IPS-18a (cell line): Measurements from ENCODE around the gene HCRTR2.
"Not testable (repeated sequence)": the region's sequence is repeated elsewhere in the genome, so short reads cannot be mapped to it uniquely, and the experiment has no call there.

ENCODE experiments used
- H3K27ac ChIP-seq: one replicate; pipeline ENCODE4 v1.5.1; 2013; ENCODE audit warnings: low read length
- H3K27me3 ChIP-seq: one replicate; pipeline ENCODE4 v1.6.1; 2013; ENCODE audit warnings: mild to moderate bottlenecking, low read length; ENCODE audit not compliant: control insufficient read depth, insufficient read depth
- H3K36me3 ChIP-seq: one replicate; pipeline ENCODE4 v1.6.1; 2013; ENCODE audit warnings: low read depth, low read length; ENCODE audit not compliant: control insufficient read depth
- H3K4me1 ChIP-seq: one replicate; pipeline ENCODE4 v1.6.1; 2013; ENCODE audit warnings: low read depth, low read length; ENCODE audit not compliant: control insufficient read depth
- H3K4me3 ChIP-seq: one replicate; pipeline ENCODE4 v1.5.1; 2013; ENCODE audit warnings: low read length
- H3K9ac ChIP-seq: one replicate; pipeline ENCODE4 v1.6.1; 2013; ENCODE audit warnings: mild to moderate bottlenecking, low read length, moderate library complexity
- H3K9me3 ChIP-seq: one replicate; pipeline ENCODE4 v1.6.1; 2013; ENCODE audit warnings: low read depth, low read length; ENCODE audit not compliant: control insufficient read depth

The HCRTR2 gene

GRCh38 chr6:55174211-55175026, at the start of gene HCRTR2:
TSS of gene HCRTR2 (plus strand) at chr6:55174515. CDS start at chr6:55174588, 73 bp downstream.
- Histone ChIP-seq H3K27me3 (peaks cover 32% of the 10 kb centered on the region), H3K4me1 (peaks cover 11% of the 10 kb centered on the region), H3K9me3 (no peaks in the 10 kb centered on the region), H3K27ac (no peak within 1 kb of the TSS), H3K36me3 (no peaks in the 10 kb centered on the region), H3K9ac (no peak within 1 kb of the TSS), H3K4me3 (peak within 1 kb of the TSS; percentile 73)

GRCh38 chr6:55130806-55131324, 43.5 kb upstream of the HCRTR2 start:
- H3K4me3 ChIP-seq = no peak overlapping the region
- H3K9ac ChIP-seq = no peak overlapping the region
- no peaks in the 10 kb centered on the region for H3K36me3 ChIP-seq
- no peaks in the 10 kb centered on the region for H3K9me3 ChIP-seq
- no peak overlapping the region for H3K27ac ChIP-seq
- H3K27me3 ChIP-seq = no peaks in the 10 kb centered on the region
- H3K4me1 ChIP-seq = no peaks in the 10 kb centered on the region

DNA sequence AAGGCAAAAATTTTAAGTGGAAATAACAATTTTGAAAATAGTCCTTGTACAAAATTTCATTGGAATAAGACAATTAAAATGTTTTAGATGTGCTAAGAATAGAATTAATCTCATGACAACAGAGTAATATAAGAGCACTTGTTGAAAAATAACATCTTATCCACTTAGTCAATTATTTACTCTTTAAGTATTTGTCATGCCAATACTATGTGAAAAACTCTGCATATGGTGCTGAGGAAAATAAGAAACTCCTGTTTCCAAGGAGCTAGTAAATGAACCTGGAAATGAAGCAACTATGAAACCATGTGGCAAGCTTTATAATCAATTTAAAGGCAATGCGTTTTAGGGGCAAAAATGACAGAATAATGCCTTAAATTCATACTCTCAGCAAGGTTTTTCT, 42.7 kb upstream of the HCRTR2 start:
- Histone ChIP-seq H3K36me3 (no peaks in the 10 kb centered on the region), H3K9ac (no peak overlapping the region), H3K4me3 (no peak overlapping the region), H3K27ac (no peak overlapping the region), H3K9me3 (no peaks in the 10 kb centered on the region), H3K27me3 (no peaks in the 10 kb centered on the region), H3K4me1 (no peaks in the 10 kb centered on the region)

DNA sequence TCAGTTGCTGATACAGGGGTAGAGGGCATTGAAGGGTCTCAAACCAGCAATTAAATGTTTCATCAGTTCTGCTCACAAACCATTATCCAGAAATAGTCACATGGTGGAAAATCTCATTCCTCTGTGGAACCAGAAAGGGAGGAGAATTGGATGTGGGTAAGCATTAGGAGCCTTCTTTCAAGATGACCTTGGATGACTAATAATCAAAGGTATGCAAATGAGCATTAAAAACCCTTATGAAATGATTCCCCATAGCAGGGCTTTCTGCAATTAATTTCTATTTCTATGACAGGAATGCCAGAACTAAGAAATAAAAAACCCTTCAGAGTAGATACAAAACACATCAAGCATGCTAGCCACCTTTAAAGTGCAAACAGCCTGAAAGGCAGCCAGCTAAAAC, 37.4 kb upstream of the HCRTR2 start:
- no peaks in the 10 kb centered on the region for H3K27me3 ChIP-seq
- no peak overlapping the region for H3K4me3 ChIP-seq
- no peaks in the 10 kb centered on the region for H3K9me3 ChIP-seq
- H3K4me1 ChIP-seq = peaks cover 3% of the 10 kb centered on the region
- H3K36me3 ChIP-seq = no peaks in the 10 kb centered on the region
- H3K27ac ChIP-seq = no peak overlapping the region
- H3K9ac ChIP-seq = no peak overlapping the region

DNA sequence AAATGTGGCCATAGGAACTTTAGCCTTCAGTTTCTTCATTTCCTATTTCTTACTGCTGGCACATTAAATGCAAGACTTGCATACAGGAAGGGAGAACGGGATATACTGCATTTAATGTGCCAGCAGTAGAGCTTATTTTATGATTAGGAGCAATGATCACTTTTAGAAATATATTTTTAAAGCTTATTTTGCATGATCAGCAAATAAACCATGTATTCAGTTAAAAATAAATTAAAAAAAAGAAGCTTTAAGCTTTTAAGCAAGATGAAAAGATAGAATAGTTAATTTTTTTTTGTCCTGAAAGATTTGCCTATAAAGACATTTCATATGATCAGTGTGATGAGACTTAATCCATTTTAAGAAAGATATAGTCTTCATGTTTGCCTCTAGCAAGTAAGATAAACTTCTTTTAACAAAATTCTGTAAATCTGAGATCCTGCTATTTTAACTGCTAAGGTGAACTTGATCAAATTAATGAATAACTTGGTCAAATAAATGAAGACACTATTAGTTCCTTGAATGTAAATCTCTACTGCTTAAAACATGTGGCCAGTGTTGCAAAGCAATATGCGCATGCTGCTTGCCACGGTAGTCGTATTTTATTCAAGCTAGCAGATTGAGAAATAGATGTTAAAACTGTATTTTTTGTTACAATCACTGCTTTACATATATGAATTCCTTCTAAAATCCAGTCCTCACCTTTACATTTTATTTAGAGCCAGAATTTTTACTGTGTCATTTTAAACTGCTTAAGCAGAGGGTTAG, 36.2 kb upstream of the HCRTR2 start:
- Histone ChIP-seq H3K36me3 (no peaks in the 10 kb centered on the region), H3K27me3 (no peaks in the 10 kb centered on the region), H3K4me1 (peaks cover 3% of the 10 kb centered on the region), H3K4me3 (no peak overlapping the region), H3K27ac (no peak overlapping the region), H3K9ac (no peak overlapping the region), H3K9me3 (no peaks in the 10 kb centered on the region)

GRCh38 chr6:55141611-55142010, 32.7 kb upstream of the HCRTR2 start:
- Histone ChIP-seq H3K9ac (no peak overlapping the region), H3K4me1 (peaks cover 3% of the 10 kb centered on the region), H3K27me3 (no peaks in the 10 kb centered on the region), H3K27ac (no peak overlapping the region), H3K36me3 (no peaks in the 10 kb centered on the region), H3K9me3 (no peaks in the 10 kb centered on the region), H3K4me3 (no peak overlapping the region)

DNA sequence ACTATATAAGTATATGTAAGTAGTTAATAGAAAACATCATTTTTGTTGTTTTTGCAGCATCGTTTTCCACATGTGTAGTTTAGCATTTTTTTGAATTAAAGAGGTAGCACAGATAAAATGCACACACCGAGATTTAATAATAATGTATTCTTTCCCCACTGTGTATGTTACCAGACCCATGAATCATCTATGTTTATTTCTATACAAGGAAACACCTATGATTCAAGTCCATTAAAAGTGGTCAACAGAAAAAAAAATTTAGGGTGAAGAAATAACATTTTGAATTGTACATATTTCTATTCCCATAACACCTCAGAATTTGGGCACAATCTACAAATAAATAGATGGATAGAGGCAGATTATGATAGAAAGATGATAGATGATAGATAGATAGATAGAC, 31.7 kb upstream of the HCRTR2 start:
- Histone ChIP-seq H3K9ac (no peak overlapping the region), H3K36me3 (no peaks in the 10 kb centered on the region), H3K27ac (no peak overlapping the region), H3K4me1 (peaks cover 3% of the 10 kb centered on the region), H3K27me3 (no peaks in the 10 kb centered on the region), H3K9me3 (no peaks in the 10 kb centered on the region), H3K4me3 (no peak overlapping the region)

DNA sequence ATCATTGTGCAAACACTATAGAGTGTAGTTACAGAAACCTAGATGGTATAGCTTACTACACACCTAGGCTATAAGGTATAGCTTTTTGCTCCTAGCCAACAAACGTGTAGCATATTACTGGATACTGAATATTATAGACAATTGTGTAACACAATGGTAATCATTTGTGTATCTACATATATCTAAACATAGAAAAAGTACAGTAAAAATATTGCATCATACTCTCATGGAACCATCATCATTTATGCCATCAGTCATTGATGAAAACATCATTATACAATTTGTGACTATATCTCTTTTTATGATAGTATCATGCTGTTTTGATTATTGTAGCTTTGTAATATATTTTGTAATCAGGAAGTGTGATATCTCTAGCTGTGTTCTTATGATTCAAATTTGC, 21.0 kb upstream of the HCRTR2 start:
- Histone ChIP-seq H3K27me3 (no peaks in the 10 kb centered on the region), H3K9ac (no peak overlapping the region), H3K4me1 (no peaks in the 10 kb centered on the region), H3K27ac (no peak overlapping the region), H3K9me3 (no peaks in the 10 kb centered on the region), H3K4me3 (no peak overlapping the region), H3K36me3 (no peaks in the 10 kb centered on the region)

DNA sequence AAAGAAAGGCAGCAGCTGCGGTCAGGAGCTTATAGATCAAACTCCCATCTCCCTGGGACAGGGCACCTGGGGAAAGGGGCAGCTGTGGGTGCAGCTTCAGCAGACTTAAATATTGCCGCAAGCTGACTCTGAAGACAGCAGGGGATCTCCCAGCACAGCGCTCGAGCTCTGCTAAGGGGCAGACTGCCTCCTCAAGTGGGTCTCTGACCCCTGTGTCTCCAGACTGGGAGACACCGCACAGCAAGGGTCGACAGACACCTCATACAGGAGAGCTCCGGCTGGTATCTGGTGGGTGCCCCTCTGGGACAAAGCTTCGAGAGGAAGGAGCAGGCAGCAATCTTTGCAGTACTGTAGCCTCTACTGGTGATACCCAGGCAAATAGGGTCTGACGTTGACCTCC, 15.5 kb upstream of the HCRTR2 start:
- H3K9me3 ChIP-seq, H3K4me1 ChIP-seq, H3K9ac ChIP-seq, H3K27ac ChIP-seq, H3K27me3 ChIP-seq, H3K36me3 ChIP-seq, H3K4me3 ChIP-seq: not testable (repeated sequence)

- Histone ChIP-seq H3K9ac (no peak overlapping the region), H3K4me3 (no peak overlapping the region), H3K36me3 (no peaks in the 10 kb centered on the region), H3K4me1 (no peaks in the 10 kb centered on the region), H3K27ac (no peak overlapping the region), H3K9me3 (no peaks in the 10 kb centered on the region), H3K27me3 (no peaks in the 10 kb centered on the region)
Observed at GRCh38 chr6:55167860-55168259, 6.5 kb upstream of the HCRTR2 start.

- peak overlapping the region; percentile 73 for H3K4me3 ChIP-seq
- H3K4me1 ChIP-seq = peaks cover 11% of the 10 kb centered on the region
- H3K9ac ChIP-seq = no peak overlapping the region
- no peak overlapping the region for H3K27ac ChIP-seq
- H3K27me3 ChIP-seq = peaks cover 32% of the 10 kb centered on the region
- no peaks in the 10 kb centered on the region for H3K36me3 ChIP-seq
- no peaks in the 10 kb centered on the region for H3K9me3 ChIP-seq
Observed at GRCh38 chr6:55175078-55176049, 1.0 kb downstream of the HCRTR2 start.
